ENCODE results near the gene IER5L. TPM values are rescaled to one million over a fixed set of nuclear protein-coding genes. Genes with fewer than 3 reads are reported as not detected.

IER5L gene
- polyA plus RNA-seq, 1 of the 3 experiments (the other 2 are of a cell fraction): 16.2 TPM

- no peak for TF ChIP-seq USF2 (IDR thresholded peaks at IDR 0.05; ENCODE audit: borderline replicate concordance, low read depth, low read length)
- TF ChIP-seq JUND (IDR thresholded peaks at IDR 0.05): no peak
- TF ChIP-seq GABPA (IDR thresholded peaks at IDR 0.05; ENCODE audit: low read depth): no peak
- TF ChIP-seq PBX3 (IDR thresholded peaks at IDR 0.05): peak; percentile 8; the same call in 1 of the 2 replicates
- TF ChIP-seq FOXJ3 (CRISPR knock-in tag; IDR thresholded peaks at IDR 0.05): no peak
- TF ChIP-seq USF1 (IDR thresholded peaks at IDR 0.05; ENCODE audit: borderline replicate concordance, low read depth): no peak
- TF ChIP-seq EZH2phosphoT487 (IDR thresholded peaks at IDR 0.05; ENCODE audit: borderline replicate concordance, low read depth): no peak
- TF ChIP-seq NRF1 (IDR thresholded peaks at IDR 0.05; ENCODE audit: low read depth, low read length): 0 out of 2 replicates have a peak, but pooled peaks have one; percentile 16
- no peak for TF ChIP-seq ELF1 (IDR thresholded peaks at IDR 0.05)
- no peak for TF ChIP-seq TCF12 (IDR thresholded peaks at IDR 0.05)
- peak; percentile 9 for TF ChIP-seq CHD2 (IDR thresholded peaks at IDR 0.05; ENCODE audit: low read length, partially characterized antibody)
- no peak for TF ChIP-seq ZBTB33 (IDR thresholded peaks at IDR 0.05; ENCODE audit: borderline replicate concordance, low read depth)
- TF ChIP-seq TAF1 (IDR thresholded peaks at IDR 0.05; ENCODE audit: borderline replicate concordance, low read depth, low read length): no peak
- peak; percentile 58 for TF ChIP-seq MXI1 (IDR thresholded peaks at IDR 0.05; ENCODE audit: low read depth, low read length)
- TF ChIP-seq SMC3 (IDR thresholded peaks at IDR 0.05; ENCODE audit: low read depth, low read length): peak; percentile 89
- no peak for TF ChIP-seq RXRA (IDR thresholded peaks at IDR 0.05; ENCODE audit: borderline replicate concordance, low read depth)
- TF ChIP-seq FOSL2 (IDR thresholded peaks at IDR 0.05; ENCODE audit: borderline replicate concordance, low read depth): no peak
- no peak for TF ChIP-seq NFIC (IDR thresholded peaks at IDR 0.05; ENCODE audit: borderline replicate concordance)
- peak; percentile 76 for TF ChIP-seq MAX (IDR thresholded peaks at IDR 0.05; ENCODE audit: low read depth)
- TF ChIP-seq RAD21 (IDR thresholded peaks at IDR 0.05; ENCODE audit: low read length): peak; percentile 96
- TF ChIP-seq MEF2A (IDR thresholded peaks at IDR 0.05; ENCODE audit: borderline replicate concordance, low read depth): no peak
- peak; percentile 42; the same call in 1 of the 2 replicates for TF ChIP-seq RCOR1 (IDR thresholded peaks at IDR 0.05; ENCODE audit: low read length)
- TF ChIP-seq POLR2AphosphoS5 (IDR thresholded peaks at IDR 0.05; ENCODE audit: low read depth, low read length): no peak
Observed at GRCh38 chr9:129139233-129139992, 38.6 kb downstream of the IER5L start (continued).

All from SK-N-SH (cell line).